Measurements from ENCODE around the gene LTB4R2. TPM values are rescaled to one million over a fixed set of nuclear protein-coding genes. Genes with fewer than 3 reads are reported as not detected.

The LTB4R2 gene
- 15.1 TPM for total RNA-seq

- DNase-seq (ENCODE audit: low read depth in 2 of 3, low spot score in 2 of 3), result no peak
Measured at GRCh38 chr14:24309538-24310264, at the start of gene LTB4R2. Gene LTB4R2, plus strand, starts transcription at chr14:24310140. Its CDS starts 525 bp downstream, at chr14:24310665.

DNA sequence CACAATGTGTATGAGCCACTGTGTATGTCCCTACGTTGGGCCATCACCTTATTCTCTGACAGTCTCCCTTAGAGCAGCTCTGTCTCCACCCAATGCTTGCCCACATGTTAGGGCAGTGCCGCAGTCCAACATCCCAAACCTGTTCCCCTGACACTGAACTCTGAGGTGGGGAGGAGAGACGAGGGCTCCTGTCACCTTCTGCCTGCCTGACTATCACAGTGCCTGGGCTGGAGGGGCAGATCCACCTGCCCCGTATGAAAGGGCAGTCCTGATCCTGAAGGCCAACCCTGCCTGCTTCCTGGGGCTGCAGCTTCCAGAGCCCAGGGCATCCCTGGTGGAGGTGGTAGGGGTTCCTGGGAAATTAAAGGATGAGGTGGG lies 49.2 kb upstream of the LTB4R2 start:
- no peak for DNase-seq (ENCODE audit: low read depth in 2 of 3, low spot score in 2 of 3)

GRCh38 chr14:24261256-24261968 lies 48.5 kb upstream of the LTB4R2 start:
- DNase-seq (ENCODE audit: low read depth in 2 of 3, low spot score in 2 of 3), result no peak

DNA sequence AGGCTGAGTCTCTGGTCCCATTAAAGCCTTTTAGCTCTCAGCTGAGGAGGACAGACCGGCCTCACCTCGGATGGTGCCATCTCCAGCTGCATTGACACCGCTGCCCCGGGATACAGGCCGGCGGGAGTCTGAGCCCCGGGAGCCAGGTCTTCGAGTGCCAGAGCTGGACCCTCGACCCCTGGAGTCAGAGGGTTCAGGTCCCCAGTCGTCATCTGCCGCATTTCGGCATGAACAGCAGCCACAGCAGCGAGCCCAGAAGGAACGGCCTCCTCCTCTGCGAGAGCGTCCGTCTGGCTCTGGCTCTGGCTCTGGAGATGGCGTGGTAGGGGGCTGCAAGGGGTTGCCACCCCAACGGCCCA lies 48.0 kb upstream of the LTB4R2 start:
- no peak for DNase-seq (ENCODE audit: low read depth in 2 of 3, low spot score in 2 of 3)

- DNase-seq (ENCODE audit: low read depth in 2 of 3, low spot score in 2 of 3), result no peak
Measured at GRCh38 chr14:24262821-24263733, 46.9 kb upstream of the LTB4R2 start, which contains the start of gene TGM1. Gene TGM1, minus strand, starts transcription at chr14:24263177. Its CDS starts 825 bp downstream, at chr14:24262352.

DNA sequence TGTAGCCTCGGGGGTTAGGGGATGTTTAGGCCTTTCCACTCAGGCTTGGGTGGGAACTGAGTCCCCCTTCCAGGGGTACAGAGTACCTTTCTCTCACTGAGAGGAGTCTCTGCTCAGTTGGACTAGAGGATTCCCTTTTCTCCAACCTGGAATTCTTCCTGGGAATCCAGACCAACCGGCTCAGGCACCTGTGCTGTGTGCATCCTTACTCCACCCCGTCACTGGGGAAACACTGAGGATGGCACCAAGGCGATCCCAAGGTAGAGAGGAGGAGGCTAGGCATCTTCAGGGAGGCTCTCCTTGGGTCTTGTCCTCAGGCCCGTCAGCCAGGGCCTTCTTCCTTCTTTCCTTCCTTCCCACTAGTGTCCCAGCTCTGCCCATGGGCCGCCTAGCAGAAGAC lies 46.1 kb upstream of the LTB4R2 start:
- no peak for DNase-seq (ENCODE audit: low read depth in 2 of 3, low spot score in 2 of 3)

- no peak for DNase-seq (ENCODE audit: low read depth in 2 of 3, low spot score in 2 of 3)
Measured at GRCh38 chr14:24264298-24264697, 45.6 kb upstream of the LTB4R2 start.

DNA sequence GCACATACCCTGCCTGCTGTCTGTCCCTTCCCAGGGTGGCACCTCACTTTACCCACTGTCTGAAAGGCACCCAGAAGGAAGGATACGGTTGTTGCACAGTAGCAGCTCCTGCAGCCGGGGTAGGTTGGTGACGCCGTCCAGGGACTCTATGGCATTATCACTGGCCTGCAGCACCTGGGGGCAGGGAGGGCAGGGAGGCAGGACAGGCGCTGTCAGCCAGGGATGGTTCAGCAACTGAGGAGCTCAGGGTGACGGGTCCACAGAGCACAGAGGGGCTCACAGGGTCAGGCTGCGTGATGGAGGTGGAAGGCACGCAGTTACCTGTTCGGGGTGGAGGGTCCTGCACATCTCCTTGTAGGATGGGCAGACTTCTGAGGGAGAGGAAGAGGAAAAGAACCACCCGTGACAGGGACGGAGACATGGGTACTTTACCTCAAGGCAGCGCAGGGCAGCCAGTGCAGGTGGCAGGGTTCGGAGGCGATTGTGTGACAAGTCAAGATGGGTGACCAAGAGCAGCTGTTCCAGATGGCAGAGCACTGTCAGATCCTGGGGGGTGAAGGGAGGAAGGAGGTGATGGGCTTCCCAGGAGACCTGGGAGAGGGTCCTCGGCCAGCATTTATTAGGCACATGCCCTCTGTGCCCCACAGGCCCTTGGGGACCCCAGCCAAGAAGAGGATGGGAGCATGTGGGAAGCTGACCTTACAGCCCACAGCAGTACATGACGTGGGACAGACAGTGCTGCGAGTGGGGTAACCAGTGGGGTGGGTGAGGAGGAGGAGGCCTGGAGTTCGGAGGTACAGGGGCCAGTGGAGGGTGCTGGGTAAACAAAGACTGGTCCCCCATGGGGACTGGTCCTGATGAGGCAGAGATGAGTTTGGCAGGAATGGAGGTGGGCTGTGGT lies 43.3 kb upstream of the LTB4R2 start:
- DNase-seq (ENCODE audit: low read depth in 2 of 3, low spot score in 2 of 3), result no peak

- no peak for DNase-seq (ENCODE audit: low read depth in 2 of 3, low spot score in 2 of 3)
Measured at GRCh38 chr14:24267516-24267915, 42.4 kb upstream of the LTB4R2 start.

DNA sequence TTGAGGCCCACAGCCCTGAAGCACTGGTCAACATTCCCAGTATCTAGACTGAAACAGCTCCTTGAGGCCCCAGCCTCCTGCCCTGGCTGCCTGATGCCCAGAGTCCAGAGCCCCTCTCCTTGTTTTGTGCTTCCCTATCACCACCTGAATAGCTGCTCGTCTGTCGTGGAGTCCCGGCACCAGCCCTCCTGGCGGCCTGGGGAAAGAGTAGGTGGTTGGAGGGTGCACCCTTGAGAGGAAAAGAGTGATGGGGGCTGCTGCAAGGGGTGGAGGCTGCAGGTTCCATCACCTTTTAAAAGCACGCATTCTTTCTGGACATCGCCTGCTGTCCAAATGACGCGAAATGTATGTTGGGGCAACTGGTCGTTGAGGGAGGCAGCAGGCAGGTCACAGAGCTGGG lies 41.7 kb upstream of the LTB4R2 start:
- DNase-seq (ENCODE audit: low read depth in 2 of 3, low spot score in 2 of 3), result no peak

GRCh38 chr14:24269368-24269767 lies 40.6 kb upstream of the LTB4R2 start:
- no peak for DNase-seq (ENCODE audit: low read depth in 2 of 3, low spot score in 2 of 3)

DNA sequence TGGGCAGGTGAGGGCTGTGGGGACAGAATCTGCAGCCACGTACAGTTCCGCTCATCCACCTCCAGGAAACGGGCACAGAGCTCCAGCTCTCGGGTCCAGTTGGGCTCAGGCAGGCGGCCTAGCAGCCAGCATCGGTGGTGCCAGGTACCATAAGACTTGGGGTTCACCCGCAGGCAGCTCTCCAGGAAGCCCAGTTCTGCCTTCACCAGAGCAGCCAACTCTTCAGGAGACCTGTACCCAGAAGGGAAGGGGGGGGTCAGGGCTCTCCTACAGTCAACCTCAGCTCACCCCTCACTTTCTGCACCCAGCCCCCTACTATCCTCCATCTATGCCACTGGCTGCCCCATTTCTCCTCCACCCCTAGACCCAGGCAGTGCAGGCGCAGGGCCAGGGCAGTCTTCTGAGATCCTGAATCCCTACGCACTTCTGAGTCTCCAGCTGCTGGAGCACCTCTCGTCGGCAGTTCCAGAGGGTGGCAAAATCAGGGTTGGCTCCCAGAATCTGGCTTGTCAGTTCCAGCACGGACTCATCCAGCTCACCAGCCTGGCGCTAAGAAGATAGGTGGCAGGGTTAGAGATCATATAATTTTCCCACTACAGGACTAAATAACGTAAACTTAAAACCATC lies 39.9 kb upstream of the LTB4R2 start:
- DNase-seq (ENCODE audit: low read depth in 2 of 3, low spot score in 2 of 3), result no peak

- peak in 1 of 3 donors; percentile 32 for DNase-seq (ENCODE audit: low read depth in 2 of 3, low spot score in 2 of 3)
Measured at GRCh38 chr14:24270537-24271133, 39.3 kb upstream of the LTB4R2 start.

DNA sequence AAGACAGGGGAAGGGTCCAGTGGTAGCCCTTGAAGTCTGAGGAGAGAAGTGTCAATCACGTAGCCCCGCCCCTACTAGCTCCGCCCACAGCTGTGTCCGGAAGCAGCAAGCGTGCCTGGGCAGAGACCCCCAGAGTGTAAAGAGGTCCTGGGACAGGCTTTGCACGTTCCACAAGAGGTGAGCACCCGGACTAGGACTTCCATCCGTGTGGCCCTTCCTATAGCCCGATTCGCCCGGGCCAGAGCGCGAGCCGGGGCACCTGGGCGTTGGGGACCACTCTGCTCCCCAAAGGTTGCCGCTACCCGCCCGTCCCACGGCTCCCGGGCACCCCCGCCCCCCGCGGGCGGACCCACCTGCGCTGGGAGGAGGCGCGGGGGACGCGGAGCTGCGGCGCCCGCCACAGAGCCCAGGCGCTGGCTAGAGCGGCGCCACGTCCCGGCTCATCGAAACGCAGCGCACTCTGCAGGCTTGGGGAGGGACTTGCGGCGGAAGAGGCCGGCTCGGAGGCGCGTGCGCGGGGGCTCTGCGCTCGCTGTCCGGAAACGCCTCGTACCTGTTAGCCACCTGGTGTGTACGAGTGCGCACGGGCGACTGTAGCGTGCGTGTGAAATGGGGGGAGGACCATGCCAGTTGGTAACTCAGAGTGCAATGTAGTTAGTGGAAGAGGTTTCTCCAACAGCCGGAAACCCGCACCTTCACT lies 38.7 kb upstream of the LTB4R2 start, which contains the start of gene RABGGTA:
Gene RABGGTA, minus strand, starts transcription at position 464 of the 700 bp plus-strand sequence. CDS start 482 bp downstream, outside the sequence.
- peak; percentile 87 to 95 (median 90) for DNase-seq (ENCODE audit: low read depth in 2 of 3, low spot score in 2 of 3)

GRCh38 chr14:24271834-24272263 lies 38.1 kb upstream of the LTB4R2 start:
- no peak for DNase-seq (ENCODE audit: low read depth in 2 of 3, low spot score in 2 of 3)

DNA sequence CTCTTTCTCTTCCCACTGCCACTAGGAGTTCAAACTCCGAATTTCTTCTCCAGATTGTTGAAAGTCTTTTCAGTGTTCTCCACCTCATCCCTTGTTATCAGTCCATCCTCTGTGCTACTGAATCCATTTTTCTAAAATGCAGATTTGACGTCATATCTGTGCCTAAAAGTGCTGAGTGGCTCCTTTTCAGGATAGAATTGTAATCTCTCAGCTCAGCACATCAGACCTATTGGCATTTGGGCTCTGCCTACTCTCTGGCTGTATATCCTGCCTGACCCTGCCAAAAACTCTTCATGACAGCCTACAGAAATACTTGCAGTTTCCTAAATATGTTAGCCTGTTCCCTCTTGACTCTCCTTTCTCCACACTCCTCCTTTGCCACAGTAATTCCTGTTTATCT lies 37.5 kb upstream of the LTB4R2 start:
- no peak for DNase-seq (ENCODE audit: low read depth in 2 of 3, low spot score in 2 of 3)

DNA sequence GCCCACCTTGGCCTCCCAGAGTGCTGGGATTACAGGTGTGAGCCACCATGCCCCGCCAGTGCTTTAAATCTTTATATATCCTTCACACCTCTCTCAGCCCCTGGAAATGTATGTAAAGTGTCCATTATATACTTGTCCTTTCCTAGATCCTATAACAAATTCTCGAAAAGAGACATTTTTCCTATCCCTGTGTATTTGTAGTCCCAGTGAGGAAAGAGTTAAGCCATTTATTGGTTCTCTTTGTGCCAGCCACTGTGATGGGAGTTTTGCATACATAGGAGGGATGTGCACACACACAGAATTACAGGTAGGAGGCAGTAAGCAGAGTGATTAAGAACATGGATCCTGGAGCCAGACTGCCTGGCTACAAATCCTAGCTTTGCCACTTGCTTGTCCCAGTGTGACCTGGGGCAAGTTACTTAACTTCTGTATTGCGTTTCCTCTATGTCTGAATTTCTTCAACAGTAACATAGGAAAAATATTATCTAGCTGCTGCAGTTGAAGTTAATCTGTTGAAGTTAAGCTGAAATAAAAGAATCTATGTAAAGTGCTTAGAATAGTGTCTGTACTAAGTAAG lies 36.4 kb upstream of the LTB4R2 start:
- no peak for DNase-seq (ENCODE audit: low read depth in 2 of 3, low spot score in 2 of 3)

DNA sequence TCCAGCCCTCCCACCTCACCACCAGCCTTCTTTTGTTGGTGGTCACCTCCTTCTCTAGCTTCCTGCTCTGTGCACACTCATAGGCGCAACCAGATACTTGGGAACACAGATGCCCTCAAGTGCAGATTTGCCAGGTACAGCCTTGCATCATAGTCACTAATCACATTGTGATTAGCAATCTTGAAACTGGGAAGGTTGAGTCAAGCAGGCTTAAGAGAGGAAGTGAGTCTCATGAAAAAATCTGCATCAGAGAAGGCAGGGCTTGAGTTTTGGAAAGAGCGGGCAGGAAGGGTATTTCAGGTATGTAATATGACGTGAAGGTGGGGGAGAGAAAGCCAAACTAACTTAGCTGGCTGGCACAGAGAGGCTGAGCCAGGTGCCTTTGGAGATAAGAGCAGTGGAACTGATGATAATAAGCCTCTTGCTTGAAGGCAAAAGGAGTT lies 35.8 kb upstream of the LTB4R2 start:
- DNase-seq (ENCODE audit: low read depth in 2 of 3, low spot score in 2 of 3), result peak in 1 of 3 donors; percentile 29
